ENCODE data around the gene CDH12. TPM values are rescaled to one million over a fixed set of nuclear protein-coding genes. Genes with fewer than 3 reads are reported as not detected.

The CDH12 gene
- total RNA-seq, 2 donors from 2014 or later, result 0.90 to 1.9 TPM

GRCh38 chr5:22250528-22250927 lies 602.6 kb downstream of the CDH12 start:
- Mint-ChIP-seq H3K36me3 (ENCODE audit: low read depth) (no peaks in the 10 kb centered on the region), H3K9me3 (no peaks in the 10 kb centered on the region), H3K4me1 (no peaks in the 10 kb centered on the region), H3K27me3 (ENCODE audit: insufficient read depth) (no peaks in the 10 kb centered on the region), H3K27ac (no peak overlapping the region), H3K4me3 (no peak overlapping the region)
- TF ChIP-seq CTCF (conservative IDR thresholded peaks at IDR 0.05), result no peak
- Histone ChIP-seq H3K9ac (ENCODE audit: extremely low read depth, low read length, poor library complexity, severe bottlenecking) (no peak overlapping the region), H3K4me3 (ENCODE audit: low read length) (no peak overlapping the region), H3K4me1 (ENCODE audit: control insufficient read depth, insufficient read depth, low read length) (no peaks in the 10 kb centered on the region), H3K9me3 (ENCODE audit: control insufficient read depth, low read length) (no peaks in the 10 kb centered on the region), H3K27ac (ENCODE audit: low read depth, low read length) (no peak overlapping the region), H3K27me3 (ENCODE audit: control insufficient read depth, insufficient read depth, low read length, poor library complexity, severe bottlenecking) (no peaks in the 10 kb centered on the region), H3K36me3 (ENCODE audit: control insufficient read depth, insufficient read depth, low read length) (no peaks in the 10 kb centered on the region)
- DNase-seq, result no peak
- WGBS, 2 experiments (ENCODE audit: insufficient coverage in 1 of 2, insufficient read length in 1 of 2), result 71% methylated on average over 4 of the region's 4 CpGs; no CpG with 5 or more reads in 1 of the 2 experiments

DNA sequence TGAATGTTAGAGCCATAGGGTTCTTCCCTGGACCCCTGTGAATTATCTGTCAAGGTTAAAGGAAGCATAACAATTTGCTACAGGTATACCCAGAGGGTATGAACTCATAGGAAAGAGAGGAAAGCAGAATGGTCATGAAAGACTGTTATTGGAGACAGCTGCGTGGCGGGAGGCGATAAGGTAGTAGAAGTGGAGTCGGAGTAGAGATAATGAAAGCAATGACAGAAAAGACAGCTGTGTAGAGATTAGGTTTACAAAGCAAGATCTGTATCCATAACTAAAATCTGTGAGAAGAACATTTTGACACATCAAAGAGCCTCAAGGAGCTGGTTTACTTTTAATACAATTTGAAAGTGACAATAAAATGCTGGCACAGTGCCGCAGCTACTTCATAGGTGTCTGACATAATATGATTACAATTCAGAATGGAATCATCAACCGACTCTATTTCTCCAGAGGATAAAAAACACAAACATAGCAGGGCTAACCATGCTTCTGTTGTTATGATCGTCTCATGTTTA lies 603.9 kb downstream of the CDH12 start:
- Histone ChIP-seq H3K9ac (ENCODE audit: extremely low read depth, low read length, poor library complexity, severe bottlenecking) (no peak overlapping the region), H3K27ac (ENCODE audit: low read depth, low read length) (no peak overlapping the region), H3K36me3 (ENCODE audit: control insufficient read depth, insufficient read depth, low read length) (no peaks in the 10 kb centered on the region), H3K27me3 (ENCODE audit: control insufficient read depth, insufficient read depth, low read length, poor library complexity, severe bottlenecking) (no peaks in the 10 kb centered on the region), H3K9me3 (ENCODE audit: control insufficient read depth, low read length) (no peaks in the 10 kb centered on the region), H3K4me1 (ENCODE audit: control insufficient read depth, insufficient read depth, low read length) (no peaks in the 10 kb centered on the region), H3K4me3 (ENCODE audit: low read length) (no peak overlapping the region)
- DNase-seq, result no peak
- Mint-ChIP-seq H3K27ac (no peak overlapping the region), H3K36me3 (ENCODE audit: low read depth) (no peaks in the 10 kb centered on the region), H3K27me3 (ENCODE audit: insufficient read depth) (no peaks in the 10 kb centered on the region), H3K4me1 (no peaks in the 10 kb centered on the region), H3K4me3 (no peak overlapping the region), H3K9me3 (no peaks in the 10 kb centered on the region)
- TF ChIP-seq CTCF (conservative IDR thresholded peaks at IDR 0.05), result no peak
- WGBS, 2 experiments (ENCODE audit: insufficient coverage in 1 of 2, insufficient read length in 1 of 2), result 95 to 98% methylated on average over 7 of the region's 7 CpGs

DNA sequence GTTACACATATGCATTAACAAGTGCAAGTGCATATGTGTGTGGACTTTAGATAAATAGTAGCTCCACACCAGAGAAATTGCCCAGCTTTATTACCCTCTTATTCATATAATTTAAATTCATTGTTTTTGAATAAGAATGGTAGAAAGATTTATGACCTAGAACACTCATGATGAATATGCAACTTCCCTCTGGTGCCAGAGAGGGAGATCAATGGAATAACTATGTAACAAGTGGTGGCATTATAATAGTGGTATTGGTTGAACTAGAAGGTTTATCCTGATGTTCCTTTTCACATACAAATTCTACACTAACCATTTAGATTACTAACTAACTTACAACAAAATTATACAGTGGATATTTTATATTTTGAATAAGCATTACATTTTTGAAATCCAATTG lies 607.4 kb downstream of the CDH12 start:
- no peak for TF ChIP-seq CTCF (conservative IDR thresholded peaks at IDR 0.05)
- Histone ChIP-seq H3K36me3 (ENCODE audit: control insufficient read depth, insufficient read depth, low read length) (no peaks in the 10 kb centered on the region), H3K27me3 (ENCODE audit: control insufficient read depth, insufficient read depth, low read length, poor library complexity, severe bottlenecking) (no peaks in the 10 kb centered on the region), H3K4me1 (ENCODE audit: control insufficient read depth, insufficient read depth, low read length) (no peaks in the 10 kb centered on the region), H3K4me3 (ENCODE audit: low read length) (no peak overlapping the region), H3K9ac (ENCODE audit: extremely low read depth, low read length, poor library complexity, severe bottlenecking) (no peak overlapping the region), H3K27ac (ENCODE audit: low read depth, low read length) (no peak overlapping the region), H3K9me3 (ENCODE audit: control insufficient read depth, low read length) (no peaks in the 10 kb centered on the region)
- no peaks in the 10 kb centered on the region for H3K27me3 Mint-ChIP-seq (ENCODE audit: insufficient read depth)
- no peaks in the 10 kb centered on the region for H3K36me3 Mint-ChIP-seq (ENCODE audit: low read depth)
- no peaks in the 10 kb centered on the region for H3K4me1 Mint-ChIP-seq
- H3K4me3 Mint-ChIP-seq, result no peak overlapping the region
- no peaks in the 10 kb centered on the region for H3K9me3 Mint-ChIP-seq
- H3K27ac Mint-ChIP-seq, result no peak overlapping the region
- DNase-seq, result no peak

Measured in endodermal cell (in vitro differentiated cells).